HG02798 (cell line): ENCODE measurements around the gene CLIC5.
"Not testable (repeated sequence)": the region's sequence is repeated elsewhere in the genome, so short reads cannot be mapped to it uniquely, and the experiment has no call there.

Source experiments
- ATAC-seq: cut with Tn5 transposase; IDR thresholded peaks from one replicate; pipeline ENCODE4 v1.9.1; 2021; ENCODE audit warnings: mild to moderate bottlenecking; ENCODE audit not compliant: unreplicated experiment, poor library complexity

Gene CLIC5

GRCh38 chr6:45930420-45931040, 85.1 kb downstream of the CLIC5 start:
- no peak for ATAC-seq

- no peak for ATAC-seq
These were observed 86.0 kb downstream of the CLIC5 start for GRCh38 chr6:45929421-45930361.

- no peak for ATAC-seq
These were observed 86.8 kb downstream of the CLIC5 start for GRCh38 chr6:45928721-45929305.

GRCh38 chr6:45927421-45928320, 88.0 kb downstream of the CLIC5 start:
- ATAC-seq, result no peak

GRCh38 chr6:45926423-45926822, 89.2 kb downstream of the CLIC5 start:
- ATAC-seq, result not testable (repeated sequence)

- no peak for ATAC-seq
These were observed 90.8 kb downstream of the CLIC5 start for GRCh38 chr6:45924763-45925342.

GRCh38 chr6:45923831-45924391, 91.7 kb downstream of the CLIC5 start:
- peak; percentile 70 for ATAC-seq

GRCh38 chr6:45922728-45923351, 92.8 kb downstream of the CLIC5 start:
- ATAC-seq, result peak; percentile 41

- no peak for ATAC-seq
These were observed 93.9 kb downstream of the CLIC5 start for GRCh38 chr6:45921691-45922281.

- ATAC-seq, result peak; percentile 47
These were observed 94.7 kb downstream of the CLIC5 start for GRCh38 chr6:45920819-45921511.

- ATAC-seq, result no peak
These were observed 98.2 kb downstream of the CLIC5 start for GRCh38 chr6:45917439-45917838.

- ATAC-seq, result no peak
These were observed 99.0 kb downstream of the CLIC5 start for GRCh38 chr6:45916692-45917091.

GRCh38 chr6:45915780-45916468, 99.7 kb downstream of the CLIC5 start:
- ATAC-seq, result no peak

GRCh38 chr6:45911691-45912090, 104.0 kb downstream of the CLIC5 start:
- ATAC-seq, result no peak

GRCh38 chr6:45903959-45904358, 111.7 kb downstream of the CLIC5 start:
- ATAC-seq, result no peak

- ATAC-seq, result no peak
These were observed 112.7 kb downstream of the CLIC5 start for GRCh38 chr6:45902984-45903383.

- ATAC-seq, result no peak
These were observed 113.7 kb downstream of the CLIC5 start for GRCh38 chr6:45901767-45902650.
